Ishikawa (cell line): ENCODE measurements around the gene EPAS1.

ENCODE experiments used
- CEBPB ChIP-seq: IDR thresholded peaks from 2 replicates; pipeline ENCODE4 v1.6.1; 2012
- CREB1 ChIP-seq: IDR thresholded peaks from 2 replicates; pipeline ENCODE4 v1.6.1; 2012; ENCODE audit warnings: low read depth
- EGR1 ChIP-seq: IDR thresholded peaks from 2 replicates; pipeline ENCODE4 v1.6.1; 2012
- EP300 ChIP-seq: IDR thresholded peaks from 2 replicates; pipeline ENCODE4 v1.6.1; 2012; ENCODE audit warnings: borderline replicate concordance
- FOXM1 ChIP-seq: IDR thresholded peaks from 2 replicates; pipeline ENCODE4 v1.6.1; 2012; ENCODE audit warnings: low read depth, borderline replicate concordance
- MAX ChIP-seq: IDR thresholded peaks from 2 replicates; pipeline ENCODE4 v1.6.1; 2012
- NFIC ChIP-seq: IDR thresholded peaks from 2 replicates; pipeline ENCODE4 v1.6.1; 2012
- RAD21 ChIP-seq: IDR thresholded peaks from 2 replicates; pipeline ENCODE4 v1.6.1; 2012; ENCODE audit warnings: low read depth
- REST ChIP-seq: IDR thresholded peaks from 2 replicates; pipeline ENCODE4 v1.6.1; 2012; ENCODE audit warnings: low read depth, mild to moderate bottlenecking
- TAF1 ChIP-seq: IDR thresholded peaks from 2 replicates; pipeline ENCODE4 v1.6.1; 2012; ENCODE audit warnings: low read depth, mild to moderate bottlenecking
- TCF12 ChIP-seq: IDR thresholded peaks from 2 replicates; pipeline ENCODE4 v1.6.1; 2012; ENCODE audit warnings: low read depth
- TEAD4 ChIP-seq: IDR thresholded peaks from 2 replicates; pipeline ENCODE4 v1.6.1; 2012
- USF1 ChIP-seq: IDR thresholded peaks from 2 replicates; pipeline ENCODE4 v1.6.1; 2012
- YY1 ChIP-seq: IDR thresholded peaks from 2 replicates; pipeline ENCODE4 v1.6.1; 2012; ENCODE audit warnings: low read depth
- ZBTB7A ChIP-seq: IDR thresholded peaks from 2 replicates; pipeline ENCODE4 v1.6.1; 2012; ENCODE audit warnings: low read depth

The EPAS1 gene

GRCh38 chr2:46377101-46377581 is 79.9 kb downstream of the EPAS1 start:
- no peak for TF ChIP-seq TAF1
- TF ChIP-seq RAD21 = no peak; the same call in 1 of the 2 replicates
- no peak for TF ChIP-seq TCF12
- TF ChIP-seq FOXM1 = no peak
- TF ChIP-seq CREB1 = no peak
- TF ChIP-seq EGR1 = no peak
- no peak for TF ChIP-seq TEAD4
- no peak for TF ChIP-seq NFIC

GRCh38 chr2:46377666-46378560 is 80.7 kb downstream of the EPAS1 start:
- TF ChIP-seq CREB1 (no peak), YY1 (no peak), TEAD4 (no peak), FOXM1 (no peak), TAF1 (no peak), RAD21 (no peak), ZBTB7A (no peak), EP300 (no peak), TCF12 (no peak), EGR1 (no peak), REST (no peak), CEBPB (no peak)

GRCh38 chr2:46378616-46379015 is 81.4 kb downstream of the EPAS1 start:
- TF ChIP-seq TCF12 (no peak), CEBPB (no peak), EP300 (no peak)

- TF ChIP-seq FOXM1 = no peak
- no peak for TF ChIP-seq REST
These were observed 82.2 kb downstream of the EPAS1 start for GRCh38 chr2:46379213-46380037.

GRCh38 chr2:46380038-46380940 is 83.1 kb downstream of the EPAS1 start:
- TF ChIP-seq CEBPB = no peak

GRCh38 chr2:46381263-46381849 is 84.1 kb downstream of the EPAS1 start:
- TF ChIP-seq EP300 (no peak), NFIC (no peak), USF1 (no peak), RAD21 (no peak), FOXM1 (no peak), MAX (no peak), TEAD4 (no peak), REST (no peak), CREB1 (no peak), ZBTB7A (no peak), TCF12 (no peak), TAF1 (no peak), CEBPB (no peak), EGR1 (no peak), YY1 (no peak)
